HG02852 (cell line): Measurements from ENCODE around the gene TMEM163.
A peak's percentile ranks its signal among the peaks of the same experiment; 100 is the strongest.
"Not testable (repeated sequence)": the region's sequence is repeated elsewhere in the genome, so short reads cannot be mapped to it uniquely, and the experiment has no call there.

Experiments used
- ATAC-seq: cut with Tn5 transposase; IDR thresholded peaks from one replicate; pipeline ENCODE4 v1.9.1; 2021; ENCODE audit warnings: mild to moderate bottlenecking, moderate library complexity; ENCODE audit not compliant: unreplicated experiment

The TMEM163 gene

GRCh38 chr2:134623796-134624195 is 95.0 kb downstream of the TMEM163 start:
- ATAC-seq: peak; percentile 97

- no peak for ATAC-seq
Measured at GRCh38 chr2:134623046-134623445, 95.8 kb downstream of the TMEM163 start.

GRCh38 chr2:134621939-134622705 is 96.7 kb downstream of the TMEM163 start:
- ATAC-seq: no peak

GRCh38 chr2:134619250-134619649 is 99.5 kb downstream of the TMEM163 start:
- no peak for ATAC-seq

- not testable (repeated sequence) for ATAC-seq
Measured at GRCh38 chr2:134615480-134615879, 103.3 kb downstream of the TMEM163 start.

- no peak for ATAC-seq
Measured at GRCh38 chr2:134611316-134611715, 107.5 kb downstream of the TMEM163 start.

- no peak for ATAC-seq
Measured at GRCh38 chr2:134610871-134611270, 107.9 kb downstream of the TMEM163 start.

GRCh38 chr2:134609924-134610513 is 108.8 kb downstream of the TMEM163 start:
- no peak for ATAC-seq

- no peak for ATAC-seq
Measured at GRCh38 chr2:134603966-134604365, 114.8 kb downstream of the TMEM163 start.

GRCh38 chr2:134602666-134603065 is 116.1 kb downstream of the TMEM163 start:
- no peak for ATAC-seq

GRCh38 chr2:134601264-134601663 is 117.5 kb downstream of the TMEM163 start:
- ATAC-seq: no peak

GRCh38 chr2:134600208-134600607 is 118.6 kb downstream of the TMEM163 start:
- no peak for ATAC-seq

- no peak for ATAC-seq
Measured at GRCh38 chr2:134599236-134599635, 119.6 kb downstream of the TMEM163 start.

GRCh38 chr2:134594399-134594798 is 124.4 kb downstream of the TMEM163 start:
- no peak for ATAC-seq

GRCh38 chr2:134593519-134593918 is 125.3 kb downstream of the TMEM163 start:
- no peak for ATAC-seq

GRCh38 chr2:134592377-134592776 is 126.4 kb downstream of the TMEM163 start:
- no peak for ATAC-seq

GRCh38 chr2:134591526-134591925 is 127.3 kb downstream of the TMEM163 start:
- no peak for ATAC-seq

- no peak for ATAC-seq
Measured at GRCh38 chr2:134590679-134591078, 128.1 kb downstream of the TMEM163 start.

- not testable (repeated sequence) for ATAC-seq
Measured at GRCh38 chr2:134589171-134590083, 129.4 kb downstream of the TMEM163 start.

GRCh38 chr2:134588556-134588955 is 130.2 kb downstream of the TMEM163 start:
- no peak for ATAC-seq

- ATAC-seq: no peak
Measured at GRCh38 chr2:134586326-134586965, 132.4 kb downstream of the TMEM163 start.
